IPS-18c (cell line): ENCODE results near the gene TXNDC11.

Experiments
- H3K4me3 ChIP-seq: 2 replicates; pipeline ENCODE4 v1.7.0; 2013; ENCODE audit warnings: low read depth, mild to moderate bottlenecking, low read length, moderate library complexity; ENCODE audit not compliant: insufficient read depth
- H3K9me3 ChIP-seq: one replicate; pipeline ENCODE4 v1.6.1; 2013; ENCODE audit warnings: mild to moderate bottlenecking, low read length, moderate library complexity; ENCODE audit not compliant: control insufficient read depth, insufficient read depth

Gene TXNDC11

GRCh38 chr16:11634312-11634711 lies 108.3 kb downstream of the TXNDC11 start:
- Histone ChIP-seq H3K9me3 (peaks cover 4% of the 10 kb centered on the region), H3K4me3 (no peak overlapping the region)

- no peak overlapping the region for H3K4me3 ChIP-seq
- peaks cover 4% of the 10 kb centered on the region for H3K9me3 ChIP-seq
Measured at GRCh38 chr16:11633113-11633512, 109.5 kb downstream of the TXNDC11 start.

- Histone ChIP-seq H3K4me3 (no peak overlapping the region), H3K9me3 (peaks cover 2% of the 10 kb centered on the region)
Measured at GRCh38 chr16:11632455-11632939, 110.2 kb downstream of the TXNDC11 start.

DNA sequence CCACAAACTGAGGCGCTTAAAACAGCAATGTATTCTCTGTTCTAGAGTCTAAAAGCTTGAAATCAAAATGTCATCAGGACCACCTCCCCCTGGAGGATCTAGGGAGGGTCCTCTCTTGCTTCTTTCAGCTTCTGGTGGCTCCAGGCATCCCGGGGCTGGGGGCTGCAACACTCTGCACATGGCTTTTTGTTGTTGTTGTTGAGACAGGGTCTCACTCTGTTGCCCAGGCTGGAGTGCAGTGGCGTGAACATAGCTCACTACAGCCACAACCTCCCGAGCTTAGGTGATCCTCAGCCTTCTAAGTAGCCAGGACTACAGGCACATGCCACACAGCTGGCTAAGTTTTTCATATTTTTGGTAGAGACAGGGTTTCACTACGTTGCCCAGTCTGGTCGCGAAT lies 111.4 kb downstream of the TXNDC11 start:
- no peak overlapping the region for H3K4me3 ChIP-seq
- peaks cover 2% of the 10 kb centered on the region for H3K9me3 ChIP-seq

GRCh38 chr16:11630768-11631056 lies 111.9 kb downstream of the TXNDC11 start:
- H3K4me3 ChIP-seq = no peak overlapping the region
- H3K9me3 ChIP-seq = peaks cover 2% of the 10 kb centered on the region

DNA sequence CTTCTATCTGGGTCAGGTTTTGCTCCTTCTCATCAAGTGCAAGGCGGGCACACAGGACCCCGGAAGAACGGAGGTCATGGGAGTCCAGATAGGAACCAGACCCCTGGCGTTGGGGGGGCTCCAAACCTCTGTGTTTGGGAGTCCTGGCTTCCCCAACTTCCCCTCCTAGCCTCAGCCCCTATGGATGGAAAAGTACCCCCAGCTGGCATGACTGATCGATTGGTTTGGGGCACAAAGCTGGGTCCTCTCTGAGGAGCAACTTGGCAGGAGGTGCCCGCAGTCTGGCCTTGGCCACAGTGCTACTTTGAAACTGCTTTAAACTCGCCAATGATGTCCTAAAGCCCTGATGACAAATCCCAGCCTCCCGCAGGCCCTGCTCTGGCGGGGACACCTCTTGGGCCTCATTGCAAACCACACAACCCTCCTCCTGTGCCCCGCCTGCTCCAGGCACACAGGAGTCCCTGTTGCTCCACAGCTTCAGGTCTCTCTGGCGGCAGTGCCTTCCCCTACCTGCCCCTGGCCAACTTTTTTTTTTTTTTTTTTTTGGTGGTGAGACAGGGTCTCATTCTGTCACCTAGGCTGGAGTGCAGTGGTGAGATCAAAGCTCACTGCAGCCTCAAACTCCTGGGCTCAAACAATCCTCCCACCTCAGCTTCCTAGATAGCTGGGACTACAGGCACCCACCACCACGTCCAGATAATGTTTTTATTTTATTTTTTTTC lies 112.5 kb downstream of the TXNDC11 start:
- Histone ChIP-seq H3K4me3 (no peak overlapping the region), H3K9me3 (peaks cover 2% of the 10 kb centered on the region)
